H1 (cell line): Measurements from ENCODE around the gene ATP2A3. TPM values are rescaled to one million over a fixed set of nuclear protein-coding genes. Genes with fewer than 3 reads are reported as not detected.

Experiments used
- BCL11A ChIP-seq, 2 experiments: IDR thresholded peaks; one replicate each; pipeline ENCODE4 v1.6.1; 2011; ENCODE audit warnings: low read depth in 2 of 2, low read length in 2 of 2, mild to moderate bottlenecking in 2 of 2
- CHD7 ChIP-seq: fragments of 300-600 bp; sonication (generic); IDR thresholded peaks from 2 replicates; pipeline ENCODE4 v1.7.1; 2012; ENCODE audit warnings: low read length, moderate library complexity, mild to moderate bottlenecking, inconsistent platforms; ENCODE audit not compliant: insufficient replicate concordance
- polyA plus RNA-seq, 7 experiments: library from polyadenylated mRNA; depleted of rRNA in 3 of 7; stranded (reverse) in 5 of 7; unstranded in 2 of 7; fragments of >200 nt in 5 of 7; fragments of 200-250 nt in 2 of 7; gene quantifications; 1 replicate in 5 of 7; 2 replicates in 1 of 7; 4 replicates in 1 of 7; pipeline versions ENCODE4 v1.2.1 to v1.2.3, GENCODE V29; 2011 to 2013; ENCODE audit warnings: missing spikeins in 2 of 7, mixed read lengths in 2 of 7
- total RNA-seq: library from RNA; stranded (reverse); fragmentation: NEBNext Ultra II Directional; extraction: Animal tissue kit (Norgen Biotek cat#: 25700); gene quantifications from 2 replicates; pipeline ENCODE4 v1.2.1, GENCODE V29; 2021

ATP2A3 gene
- total and polyA plus RNA-seq, 2 of the 8 experiments (the other 6 are each of a cell fraction or from before 2014, with no cell fraction given): 18.4 to 32.5 TPM

GRCh38 chr17:3949418-3949817, 14.8 kb downstream of the ATP2A3 start (continued):
- TF ChIP-seq CHD7 (no peak), BCL11A (IDR thresholded peaks at IDR 0.05; ENCODE audit: low read depth in 2 of 2, low read length in 2 of 2) (no peak)
- TF ChIP-seq, all 59 proteins: peak for 0
